GM10266 (cell line): Measurements from ENCODE around the gene NEDD8.
"Not testable (repeated sequence)": the region's sequence is repeated elsewhere in the genome, so short reads cannot be mapped to it uniquely, and the experiment has no call there.

Experiments used
- DNase-seq: peaks from one replicate; pipeline ENCODE4 v3.0.0; 2012; ENCODE audit errors: extremely low spot score
- CTCF ChIP-seq: IDR thresholded peaks from 2 replicates; pipeline ENCODE4 v1.5.1; 2012; ENCODE audit warnings: mild to moderate bottlenecking, low read depth; ENCODE audit not compliant: control insufficient read depth, insufficient read depth; ENCODE audit errors: missing control alignments

Gene NEDD8

GRCh38 chr14:24207104-24207551 lies 25.0 kb downstream of the NEDD8 start:
- DNase-seq: no peak
- TF ChIP-seq CTCF: no peak

DNA sequence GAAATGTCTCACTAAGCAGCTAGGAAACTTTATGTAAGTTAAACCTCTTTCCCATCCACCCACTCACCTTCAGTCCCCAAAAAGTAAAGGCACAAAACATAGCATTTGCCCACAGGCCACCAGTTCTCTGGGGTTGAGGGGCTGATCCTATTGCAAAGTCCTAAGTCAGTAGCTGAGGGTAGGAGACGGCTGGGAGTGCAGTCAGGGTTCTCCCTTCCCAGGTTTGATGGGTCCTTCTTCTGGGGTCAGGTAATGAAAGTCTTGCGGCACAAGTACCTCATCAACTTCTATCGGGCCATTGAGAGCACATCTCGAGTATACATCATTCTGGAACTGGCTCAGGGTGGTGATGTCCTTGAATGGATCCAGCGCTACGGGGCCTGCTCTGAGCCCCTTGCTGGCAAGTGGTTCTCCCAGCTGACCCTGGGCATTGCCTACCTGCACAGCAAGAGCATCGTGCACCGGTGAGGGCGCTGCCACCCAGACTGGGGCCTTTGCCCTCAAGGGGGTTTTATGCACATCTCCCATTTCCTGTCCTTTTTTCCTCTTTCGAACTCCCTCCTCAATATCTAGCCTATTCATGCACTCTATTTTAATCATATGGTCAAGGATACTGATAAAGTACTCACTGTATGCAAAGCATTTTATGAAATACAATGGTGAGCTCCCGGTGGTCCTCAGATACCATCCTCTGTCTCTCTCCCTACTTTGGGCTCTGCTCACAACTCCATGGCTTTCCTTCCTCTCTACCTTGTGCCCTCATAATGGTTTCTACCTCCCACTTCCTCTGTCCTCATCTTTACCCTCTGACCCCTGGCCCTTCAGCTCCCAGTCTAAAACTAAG lies 25.7 kb downstream of the NEDD8 start:
- DNase-seq: no peak
- no peak for TF ChIP-seq CTCF

DNA sequence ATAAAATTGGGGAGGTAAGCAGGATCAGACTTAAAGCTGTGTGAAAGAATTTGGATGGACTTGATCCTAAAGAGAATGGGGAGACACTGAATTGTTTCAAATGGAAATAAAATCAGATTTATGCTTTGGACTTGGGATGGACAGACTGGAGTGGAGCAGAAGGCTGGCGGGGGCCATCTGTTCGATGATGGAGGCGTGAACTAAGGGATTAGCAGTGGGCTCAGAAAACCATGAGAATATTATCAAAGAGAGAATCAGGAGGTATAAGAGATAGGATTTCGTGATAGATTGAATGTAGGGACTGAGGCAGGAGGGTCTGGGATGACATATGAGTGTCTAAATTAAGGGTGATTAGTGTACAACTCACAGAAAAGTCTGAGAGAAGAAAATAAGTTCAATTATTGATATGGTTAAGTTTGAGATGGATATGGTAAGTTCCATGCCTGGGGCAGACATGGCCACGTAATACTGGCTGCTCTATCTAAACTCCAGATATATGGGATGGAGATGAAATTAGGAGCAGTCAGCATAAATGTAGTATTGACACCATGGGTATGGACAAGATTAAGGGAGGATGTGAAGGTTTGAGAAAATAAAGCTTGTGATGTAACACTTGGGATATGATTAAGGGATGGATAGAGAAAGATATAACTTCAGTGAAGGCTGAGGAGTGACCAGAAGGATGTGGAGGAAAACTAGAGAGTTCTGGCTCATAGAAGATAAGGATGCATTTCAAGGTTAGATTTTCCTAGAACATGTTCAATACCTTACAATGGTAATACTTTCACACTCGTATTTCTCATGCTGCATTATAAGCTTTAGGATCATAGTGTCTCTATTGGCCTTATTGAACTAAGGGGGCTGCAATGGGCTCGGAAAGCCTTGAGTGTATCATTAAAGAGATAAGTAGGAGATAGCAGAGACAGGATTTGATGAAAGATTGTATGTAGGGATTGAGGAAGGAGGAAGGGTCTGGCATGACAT lies 27.7 kb downstream of the NEDD8 start:
- no peak for TF ChIP-seq CTCF
- DNase-seq: no peak

GRCh38 chr14:24203249-24203886 lies 28.8 kb downstream of the NEDD8 start:
- not testable (repeated sequence) for DNase-seq

DNA sequence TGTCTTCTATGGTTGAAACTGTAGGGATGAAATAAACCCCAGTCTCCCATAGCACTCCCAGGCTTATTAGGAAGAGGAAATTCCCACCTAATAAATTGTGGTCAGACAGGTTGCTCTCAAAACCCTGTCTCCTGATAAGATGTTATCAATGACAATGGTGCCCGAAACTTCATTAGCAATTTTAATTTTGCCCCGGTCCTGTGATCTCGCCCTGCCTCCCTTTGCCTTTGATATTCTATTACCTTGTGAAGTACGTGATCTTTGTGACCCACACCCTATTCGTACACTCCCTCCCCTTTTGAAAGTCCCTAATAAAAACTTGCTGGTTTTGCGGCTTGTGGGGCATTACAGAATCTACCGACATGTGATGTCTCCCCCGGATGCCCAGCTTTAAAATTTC lies 29.6 kb downstream of the NEDD8 start:
- not testable (repeated sequence) for DNase-seq

DNA sequence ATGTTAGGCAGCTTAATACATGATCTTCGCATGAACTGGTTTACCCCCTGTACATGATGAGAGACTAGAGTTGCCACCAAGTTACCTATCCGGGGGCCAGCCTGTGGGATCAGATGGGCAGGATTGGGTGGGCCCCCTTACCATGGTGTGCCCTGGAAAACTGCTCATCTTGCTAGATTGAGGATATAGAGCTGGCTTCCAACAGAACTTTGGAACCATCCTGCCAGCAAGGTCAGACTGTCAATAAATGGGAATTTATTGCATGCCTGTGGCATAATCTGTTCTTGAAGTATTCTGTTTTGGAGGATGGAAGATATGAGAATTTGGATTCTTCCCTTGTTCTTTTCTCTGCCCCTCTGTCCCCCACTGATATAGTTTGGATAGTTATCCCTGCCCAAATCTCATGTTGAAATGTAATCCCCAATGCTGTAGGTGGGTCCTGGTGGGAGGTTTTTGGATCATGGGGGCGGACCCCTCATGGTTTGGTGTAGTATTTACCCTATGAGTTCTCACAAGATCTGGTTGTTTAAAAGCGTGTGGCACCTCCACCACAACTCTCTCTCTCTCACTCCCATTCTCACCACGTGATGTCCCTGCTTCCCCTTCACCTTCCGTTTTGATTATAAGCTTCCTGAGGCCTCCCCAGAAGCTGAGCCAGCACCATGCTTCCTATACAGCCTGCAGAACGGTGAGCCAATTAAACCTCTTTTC lies 33.2 kb downstream of the NEDD8 start:
- TF ChIP-seq CTCF: no peak
- no peak for DNase-seq

DNA sequence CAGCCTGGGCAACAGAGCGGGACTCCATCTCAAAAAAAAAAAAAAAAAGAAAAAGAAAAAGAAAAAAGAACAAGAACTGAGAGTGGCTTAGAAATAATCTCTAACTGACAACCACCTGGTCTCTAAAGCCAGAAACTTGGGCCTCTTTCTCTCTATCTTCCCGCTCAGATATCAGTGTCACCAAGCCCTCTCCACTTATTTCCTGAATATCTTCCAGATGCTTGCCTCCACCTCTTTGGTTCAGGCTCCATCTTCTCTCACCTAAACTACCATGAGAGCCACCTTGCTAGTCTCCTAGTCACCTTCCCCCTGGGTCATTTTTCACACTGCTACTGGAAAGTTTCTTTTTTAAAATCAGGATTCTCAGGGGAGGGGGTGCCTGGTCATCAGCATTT lies 35.1 kb downstream of the NEDD8 start:
- TF ChIP-seq CTCF: no peak
- DNase-seq: no peak
